Liver (tissue), 9 donors: ENCODE data around the gene SS18L1. TPM values are rescaled to one million over a fixed set of nuclear protein-coding genes. Genes with fewer than 3 reads are reported as not detected.

Experiments used
- DNase-seq: peaks from one replicate; pipeline ENCODE4 v3.0.0-alpha.2; 2017; ENCODE audit warnings: low spot score
- H3K27ac ChIP-seq, 2 donors: one replicate each; pipeline ENCODE4 v1.7.0; 2013; ENCODE audit warnings: inconsistent platforms in 2 of 2, low read length in 2 of 2, control low read depth in 1 of 2, low read depth in 1 of 2, mild to moderate bottlenecking in 1 of 2
- H3K27me3 ChIP-seq, 4 donors: one replicate each; pipeline versions ENCODE4 v1.6.1 to v1.7.0; 2013; ENCODE audit warnings: low read length in 3 of 4, inconsistent platforms in 1 of 4, mild to moderate bottlenecking in 1 of 4, moderate library complexity in 1 of 4; ENCODE audit not compliant: control insufficient read depth in 4 of 4, insufficient read depth in 4 of 4
- H3K36me3 ChIP-seq, 4 donors: one replicate each; pipeline versions ENCODE4 v1.6.1 to v1.7.0; 2013; ENCODE audit warnings: low read length in 3 of 4, mild to moderate bottlenecking in 3 of 4, low read depth in 1 of 4, moderate library complexity in 1 of 4; ENCODE audit not compliant: control insufficient read depth in 4 of 4, insufficient read depth in 3 of 4
- H3K4me1 ChIP-seq, 4 donors: one replicate each; pipeline versions ENCODE4 v1.6.1 to v1.7.0; 2013; ENCODE audit warnings: low read length in 3 of 4, mild to moderate bottlenecking in 3 of 4, moderate library complexity in 1 of 4; ENCODE audit not compliant: control insufficient read depth in 4 of 4, insufficient read depth in 4 of 4
- H3K4me3 ChIP-seq, 3 donors: one replicate each; pipeline versions ENCODE4 v1.6.1 to v1.7.0; 2013; ENCODE audit warnings: low read length in 3 of 3, control low read depth in 1 of 3, low read depth in 1 of 3, mild to moderate bottlenecking in 1 of 3
- H3K9ac ChIP-seq, 2 donors: one replicate each; pipeline ENCODE4 v1.7.0; 2013; ENCODE audit warnings: low read length in 2 of 2, mild to moderate bottlenecking in 2 of 2, moderate library complexity in 2 of 2, control low read depth in 1 of 2, low read depth in 1 of 2
- H3K9me3 ChIP-seq, 4 donors: one replicate each; pipeline versions ENCODE4 v1.6.1 to v1.7.0; 2013; ENCODE audit warnings: low read length in 3 of 4; ENCODE audit not compliant: control insufficient read depth in 4 of 4
- ATF3 ChIP-seq: IDR thresholded peaks from 2 replicates; pipeline ENCODE4 v1.6.1; 2016; ENCODE audit warnings: antibody characterized with exemption
- EGR1 ChIP-seq, 2 donors: IDR thresholded peaks; 2 replicates each; pipeline ENCODE4 v1.6.1; 2016 to 2018; ENCODE audit warnings: antibody characterized with exemption in 2 of 2, low read depth in 2 of 2
- FOXA1 ChIP-seq: IDR thresholded peaks from 2 replicates; pipeline ENCODE4 v1.6.1; 2016; ENCODE audit warnings: antibody characterized with exemption
- GABPA ChIP-seq, 2 donors: IDR thresholded peaks in 1 of 2; conservative IDR thresholded peaks in 1 of 2; 2 replicates each; pipeline ENCODE4 v1.6.1; 2016; ENCODE audit warnings: antibody characterized with exemption in 2 of 2, mild to moderate bottlenecking in 1 of 2, moderate library complexity in 1 of 2
- HNF4G ChIP-seq: IDR thresholded peaks from 2 replicates; pipeline ENCODE4 v1.6.1; 2016; ENCODE audit warnings: antibody characterized with exemption
- JUND ChIP-seq, 2 donors: IDR thresholded peaks; 2 replicates each; pipeline ENCODE4 v1.6.1; 2016; ENCODE audit warnings: antibody characterized with exemption in 2 of 2
- NR2F2 ChIP-seq: IDR thresholded peaks from 2 replicates; pipeline ENCODE4 v1.6.1; 2016; ENCODE audit warnings: antibody characterized with exemption
- RAD21 ChIP-seq, 2 donors: IDR thresholded peaks; 2 replicates each; pipeline ENCODE4 v1.6.1; 2016; ENCODE audit warnings: antibody characterized with exemption in 2 of 2, mild to moderate bottlenecking in 2 of 2
- REST ChIP-seq: IDR thresholded peaks from 2 replicates; pipeline ENCODE4 v1.6.1; 2016; ENCODE audit warnings: antibody characterized with exemption, mild to moderate bottlenecking
- RXRA ChIP-seq, 2 donors: IDR thresholded peaks; 2 replicates each; pipeline ENCODE4 v1.6.1; 2017 to 2018; ENCODE audit warnings: antibody characterized with exemption in 2 of 2, mild to moderate bottlenecking in 1 of 2
- SP1 ChIP-seq: IDR thresholded peaks from 2 replicates; pipeline ENCODE4 v1.6.1; 2018; ENCODE audit warnings: antibody characterized with exemption, mild to moderate bottlenecking
- TAF1 ChIP-seq: conservative IDR thresholded peaks from 2 replicates; pipeline ENCODE4 v1.6.1; 2016; ENCODE audit warnings: antibody characterized with exemption, mild to moderate bottlenecking
- YY1 ChIP-seq: IDR thresholded peaks from 2 replicates; pipeline ENCODE4 v1.6.1; 2016; ENCODE audit warnings: antibody characterized with exemption, mild to moderate bottlenecking
- WGBS: extraction: QIAGEN DNeasy Blood & Tissue Kit; methylation state at CpG from one replicate; pipeline ENCODE4 v1.1.7; 2013; 5-methylcytosine and 5-hydroxymethylcytosine counted together
- polyA plus RNA-seq, 2 donors: library from polyadenylated mRNA; stranded (reverse) in 1 of 2; unstranded in 1 of 2; fragments of 200-250 nt in 1 of 2; fragments of >200 nt in 1 of 2; fragmentation: Nextera tagmentation in 1 of 2; extraction: Ambion mirVana in 1 of 2; gene quantifications; one replicate each; pipeline versions ENCODE4 v1.2.1 to v1.2.3, GENCODE V29; 2013 to 2015
- total RNA-seq, 2 donors: library from RNA; depleted of rRNA; stranded (reverse); fragments of >200 nt; gene quantifications; one replicate each; pipeline ENCODE4 v1.2.3, GENCODE V29; 2014
- TF ChIP-seq, protein P1 (sequence below): IDR thresholded peaks from 2 replicates; pipeline ENCODE4 v1.6.1; 2016; ENCODE audit warnings: antibody characterized with exemption
- donor health status: healthy.
- donor health status: healthy.
- donor health status: healthy.
- donor health status: healthy.
- donor health status: healthy.

Gene SS18L1
- total and polyA plus RNA-seq, 4 donors: 6.1 to 24.3 (median 16.7) TPM

- TF ChIP-seq REST: no peak
- no peak for TF ChIP-seq JUND (IDR thresholded peaks at IDR 0.05)
Observed at GRCh38 chr20:62163485-62163865, 19.9 kb downstream of the SS18L1 start (continued).

GRCh38 chr20:62163986-62164762 lies 20.6 kb downstream of the SS18L1 start:
- TF ChIP-seq RAD21 (IDR thresholded peaks at IDR 0.05) (no peak), YY1 (no peak), FOXA1 (no peak), SP1 (no peak), GABPA (IDR thresholded peaks at IDR 0.05 in 1 of 2, conservative IDR thresholded peaks at IDR 0.05 in 1 of 2) (no peak), NR2F2 (no peak), EGR1 (IDR thresholded peaks at IDR 0.05; ENCODE audit: low read depth in 2 of 2) (no peak)
- H3K4me3 ChIP-seq: no peak overlapping the region
- DNase-seq: no peak
- peaks cover 22 to 67% (median 28%) of the 10 kb centered on the region in 4 donors for H3K36me3 ChIP-seq
- no peak overlapping the region for H3K27ac ChIP-seq
- H3K4me1 ChIP-seq: no peaks in the 10 kb centered on the region
- H3K9ac ChIP-seq: no peak overlapping the region
- WGBS: 95% methylated on average over 29 of the region's 29 CpGs
- no peaks in the 10 kb centered on the region for H3K9me3 ChIP-seq
- H3K27me3 ChIP-seq: no peaks in the 10 kb centered on the region

DNA sequence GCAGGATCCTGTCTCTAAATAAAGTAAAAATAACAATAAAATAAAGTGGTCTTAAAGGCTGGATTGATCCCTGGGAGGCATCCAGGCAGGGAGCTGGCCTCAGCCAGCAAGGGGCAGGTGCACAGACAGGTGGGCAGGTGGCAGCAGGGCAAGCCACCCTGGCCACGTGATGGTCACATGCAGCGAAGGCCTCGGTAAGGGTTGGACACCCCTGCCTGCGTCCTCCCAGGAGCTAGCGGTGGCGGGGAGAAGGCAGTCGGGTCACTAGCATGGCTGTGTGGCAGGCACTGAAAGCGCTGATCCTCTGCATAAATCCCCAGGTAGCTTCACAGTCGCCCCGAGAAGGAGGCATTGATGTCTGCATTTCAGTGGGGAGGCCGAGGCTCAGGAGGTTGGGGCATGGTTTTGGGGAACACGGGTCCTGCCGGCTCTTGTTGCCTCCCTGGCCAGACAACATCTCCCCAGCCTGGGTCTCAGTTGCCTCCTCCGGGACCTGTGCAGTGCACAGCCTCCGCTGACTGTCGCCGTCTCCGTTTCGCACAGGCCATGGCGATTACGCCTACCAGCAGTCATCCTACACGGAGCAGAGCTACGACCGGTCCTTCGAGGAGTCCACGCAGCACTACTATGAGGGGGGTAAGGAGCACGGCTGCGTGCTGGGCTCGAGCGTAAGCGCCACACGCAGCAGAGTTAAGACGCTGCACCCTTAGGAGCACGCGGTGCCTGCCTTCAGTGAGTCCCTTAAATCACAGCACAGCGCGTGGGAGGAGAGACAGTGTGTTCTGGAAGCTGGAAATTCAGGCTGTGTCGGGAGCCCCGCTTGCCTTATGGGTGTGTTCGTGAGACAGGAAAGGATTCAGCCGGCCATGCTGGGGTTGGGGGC lies 21.6 kb downstream of the SS18L1 start:
- 97% methylated on average over 41 of the region's 41 CpGs for WGBS
- Histone ChIP-seq H3K27ac (no peak overlapping the region), H3K9me3 (no peaks in the 10 kb centered on the region), H3K4me1 (no peaks in the 10 kb centered on the region), H3K36me3 (peaks cover 22 to 64% (median 28%) of the 10 kb centered on the region in 4 donors), H3K4me3 (no peak overlapping the region), H3K9ac (no peak overlapping the region), H3K27me3 (no peaks in the 10 kb centered on the region)
- TF ChIP-seq ATF3: no peak
- no peak for TF ChIP-seq REST
- TF ChIP-seq, protein P1, sequence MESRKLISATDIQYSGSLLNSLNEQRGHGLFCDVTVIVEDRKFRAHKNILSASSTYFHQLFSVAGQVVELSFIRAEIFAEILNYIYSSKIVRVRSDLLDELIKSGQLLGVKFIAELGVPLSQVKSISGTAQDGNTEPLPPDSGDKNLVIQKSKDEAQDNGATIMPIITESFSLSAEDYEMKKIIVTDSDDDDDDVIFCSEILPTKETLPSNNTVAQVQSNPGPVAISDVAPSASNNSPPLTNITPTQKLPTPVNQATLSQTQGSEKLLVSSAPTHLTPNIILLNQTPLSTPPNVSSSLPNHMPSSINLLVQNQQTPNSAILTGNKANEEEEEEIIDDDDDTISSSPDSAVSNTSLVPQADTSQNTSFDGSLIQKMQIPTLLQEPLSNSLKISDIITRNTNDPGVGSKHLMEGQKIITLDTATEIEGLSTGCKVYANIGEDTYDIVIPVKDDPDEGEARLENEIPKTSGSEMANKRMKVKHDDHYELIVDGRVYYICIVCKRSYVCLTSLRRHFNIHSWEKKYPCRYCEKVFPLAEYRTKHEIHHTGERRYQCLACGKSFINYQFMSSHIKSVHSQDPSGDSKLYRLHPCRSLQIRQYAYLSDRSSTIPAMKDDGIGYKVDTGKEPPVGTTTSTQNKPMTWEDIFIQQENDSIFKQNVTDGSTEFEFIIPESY: no peak
- no peak for TF ChIP-seq EGR1 (IDR thresholded peaks at IDR 0.05; ENCODE audit: low read depth in 2 of 2)
- TF ChIP-seq JUND (IDR thresholded peaks at IDR 0.05): no peak
- TF ChIP-seq RAD21 (IDR thresholded peaks at IDR 0.05): no peak
- TF ChIP-seq RXRA (IDR thresholded peaks at IDR 0.05): no peak
- no peak for TF ChIP-seq TAF1
- TF ChIP-seq HNF4G: no peak
- TF ChIP-seq NR2F2: no peak
- DNase-seq: no peak
